Pancreas (tissue), 10 donors: ENCODE results near the gene STK10. TPM values are rescaled to one million over a fixed set of nuclear protein-coding genes. Genes with fewer than 3 reads are reported as not detected.

Source experiments
- ATAC-seq, 4 donors: fragments of 200-7000 bp; cut with Tn5 transposase; one replicate each; pipeline versions ENCODE4 v1.8.0 to v1.9.1; 2020; ENCODE audit warnings: mild to moderate bottlenecking in 4 of 4, moderate library complexity in 4 of 4
- DNase-seq, 6 donors: peaks; one replicate each; pipeline ENCODE4 v3.0.0-alpha.2; 2020
- FAIRE-seq: peaks from 2 replicates; lab custom pipeline; 2012; peaks lifted over from hg19 to GRCh38; lab: Jason Lieb, UNC
- H3K27ac ChIP-seq, 4 donors: fragments of 200-600 bp; sonication (generic); 1 replicate in 3 of 4; 2 replicates in 1 of 4; pipeline versions ENCODE4 v1.5.0 to v1.8.0; 2020
- H3K27me3 ChIP-seq, 4 donors: fragments of 200-600 bp; one replicate each; pipeline ENCODE4 v1.8.0; 2021
- H3K36me3 ChIP-seq, 3 donors: fragments of 200-600 bp; sonication (generic) in 1 of 3; one replicate each; pipeline versions ENCODE4 v1.5.0 to v1.8.0; 2020 to 2021
- H3K4me1 ChIP-seq, 3 donors: fragments of 200-600 bp; one replicate each; pipeline ENCODE4 v1.8.0; 2021
- H3K4me3 ChIP-seq, 4 donors: fragments of 200-600 bp; sonication (generic) in 2 of 4; one replicate each; pipeline versions ENCODE4 v1.5.0 to v1.8.0; 2020 to 2021
- H3K9me3 ChIP-seq, 4 donors: fragments of 200-600 bp; one replicate each; pipeline ENCODE4 v1.8.0; 2021
- WGBS, 2 donors: extraction: QIAGEN DNeasy Blood & Tissue Kit; methylation state at CpG; one replicate each; pipeline ENCODE4 v1.1.7; 2013; 5-methylcytosine and 5-hydroxymethylcytosine counted together
- intact Hi-C, 3 donors: fragments of 100-400 bp; cut with DNase I; formaldehyde crosslinking; loops; one replicate each; pipeline versions ENCODE4 v1.11.1 to v1.14.2; 2022
- polyA plus RNA-seq, 2 donors: library from polyadenylated mRNA; stranded (reverse); fragments of 200-250 nt; gene quantifications; one replicate each; pipeline ENCODE4 v1.2.3, GENCODE V29; 2013
- total RNA-seq, 6 donors: library from RNA; stranded (reverse); fragmentation: NEBNext Ultra II Directional in 4 of 6; extraction: Animal tissue kit (Norgen Biotek cat#: 25700) in 4 of 6; gene quantifications; one replicate each; pipeline versions ENCODE4 v1.2.1 to v1.2.4, GENCODE V29; 2021 to 2023
- TF ChIP-seq, protein P1 (sequence below), 4 donors: fragments of 200-600 bp; sonication (generic) in 3 of 4; IDR thresholded peaks; one replicate each; pipeline versions ENCODE4 v1.5.0 to v1.8.0; 2021; ENCODE audit warnings: antibody characterized with exemption in 4 of 4
- donor health status: healthy with polysubstance abuse.
- donor health status: DM: no; HTN: no; CAD: no; lungs with moderate emphysema.
- donor health status: DM: no; HTN: no; CAD: no.
- donor health status: control.
- donor health status: control.
- donor health status: Bipolar disorder and iron deficiency.
- donor health status: DM: yes; HTN: yes; CAD: no.
- donor health status: DM: no; HTN: no; CAD: no.
- donor health status: DM: no; HTN: no; CAD: no.
- donor health status: DM: yes; HTN: yes; CAD: no.

Gene STK10
- total and polyA plus RNA-seq, 8 donors: 4.1 to 16.3 (median 7.3) TPM

DNA sequence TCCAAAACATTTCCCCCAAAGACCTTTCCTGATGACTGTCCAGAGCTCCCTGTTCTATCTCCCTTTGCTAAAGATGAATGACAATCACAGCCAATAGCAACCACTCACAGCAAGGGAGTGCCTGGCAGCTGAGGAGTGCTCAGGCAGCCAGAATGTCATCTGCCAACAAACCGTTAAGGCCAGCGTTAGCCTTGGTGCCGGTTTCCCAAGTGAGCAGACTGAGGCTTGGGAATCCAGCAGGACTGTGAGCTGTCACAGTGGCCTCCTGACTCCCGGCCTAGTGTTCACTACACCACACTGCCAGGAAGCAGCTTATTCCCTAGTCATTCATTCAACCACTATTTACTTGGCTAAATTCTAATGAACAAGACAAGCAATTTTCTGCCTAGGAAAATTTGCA is 24.7 kb downstream of the STK10 start:
- H3K4me3 ChIP-seq: no peak overlapping the region
- H3K27ac ChIP-seq: no peak overlapping the region
- H3K4me1 ChIP-seq: peaks cover 0 to 9% (median 0%) of the 10 kb centered on the region in 3 donors
- intact Hi-C loops: no loop called here
- TF ChIP-seq, protein P1, sequence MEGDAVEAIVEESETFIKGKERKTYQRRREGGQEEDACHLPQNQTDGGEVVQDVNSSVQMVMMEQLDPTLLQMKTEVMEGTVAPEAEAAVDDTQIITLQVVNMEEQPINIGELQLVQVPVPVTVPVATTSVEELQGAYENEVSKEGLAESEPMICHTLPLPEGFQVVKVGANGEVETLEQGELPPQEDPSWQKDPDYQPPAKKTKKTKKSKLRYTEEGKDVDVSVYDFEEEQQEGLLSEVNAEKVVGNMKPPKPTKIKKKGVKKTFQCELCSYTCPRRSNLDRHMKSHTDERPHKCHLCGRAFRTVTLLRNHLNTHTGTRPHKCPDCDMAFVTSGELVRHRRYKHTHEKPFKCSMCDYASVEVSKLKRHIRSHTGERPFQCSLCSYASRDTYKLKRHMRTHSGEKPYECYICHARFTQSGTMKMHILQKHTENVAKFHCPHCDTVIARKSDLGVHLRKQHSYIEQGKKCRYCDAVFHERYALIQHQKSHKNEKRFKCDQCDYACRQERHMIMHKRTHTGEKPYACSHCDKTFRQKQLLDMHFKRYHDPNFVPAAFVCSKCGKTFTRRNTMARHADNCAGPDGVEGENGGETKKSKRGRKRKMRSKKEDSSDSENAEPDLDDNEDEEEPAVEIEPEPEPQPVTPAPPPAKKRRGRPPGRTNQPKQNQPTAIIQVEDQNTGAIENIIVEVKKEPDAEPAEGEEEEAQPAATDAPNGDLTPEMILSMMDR (IDR thresholded peaks at IDR 0.05): no peak
- no peak for FAIRE-seq
- WGBS, 2 donors: 50 to 53% methylated on average over 4 of the region's 4 CpGs
- no peaks in the 10 kb centered on the region for H3K27me3 ChIP-seq
- H3K36me3 ChIP-seq: no peaks in the 10 kb centered on the region
- H3K9me3 ChIP-seq: no peaks in the 10 kb centered on the region
- DNase-seq: no peak
- ATAC-seq: peak in 3 of 4 donors; percentile 33 to 60 (median 50)

DNA sequence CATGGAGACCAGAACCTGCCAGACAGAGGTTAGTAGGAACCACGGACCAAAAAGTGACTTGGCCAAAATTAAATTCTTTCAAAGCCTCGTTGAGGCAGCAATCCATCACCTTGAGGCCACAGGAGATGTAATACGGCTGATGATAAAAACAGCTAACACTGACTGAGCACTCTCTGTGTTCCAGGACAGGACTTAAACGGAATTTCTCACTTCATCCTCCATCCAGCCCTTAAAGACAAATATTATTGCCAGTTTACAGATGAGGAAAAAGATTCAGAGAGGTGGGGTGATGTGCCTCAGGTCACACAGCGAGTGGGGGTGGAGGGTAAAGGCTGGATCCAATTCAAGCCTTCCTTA is 25.1 kb downstream of the STK10 start:
- Histone ChIP-seq H3K36me3 (no peaks in the 10 kb centered on the region), H3K27ac (no peak overlapping the region), H3K4me1 (peaks cover 0 to 9% (median 0%) of the 10 kb centered on the region in 3 donors), H3K27me3 (no peaks in the 10 kb centered on the region), H3K4me3 (no peak overlapping the region), H3K9me3 (no peaks in the 10 kb centered on the region)
- TF ChIP-seq, protein P1 (IDR thresholded peaks at IDR 0.05): no peak
- DNase-seq (no peak), FAIRE-seq (no peak), ATAC-seq (no peak)
- WGBS, 2 donors: 70 to 72% methylated on average over 5 of the region's 5 CpGs
- intact Hi-C loops: no loop called here

DNA sequence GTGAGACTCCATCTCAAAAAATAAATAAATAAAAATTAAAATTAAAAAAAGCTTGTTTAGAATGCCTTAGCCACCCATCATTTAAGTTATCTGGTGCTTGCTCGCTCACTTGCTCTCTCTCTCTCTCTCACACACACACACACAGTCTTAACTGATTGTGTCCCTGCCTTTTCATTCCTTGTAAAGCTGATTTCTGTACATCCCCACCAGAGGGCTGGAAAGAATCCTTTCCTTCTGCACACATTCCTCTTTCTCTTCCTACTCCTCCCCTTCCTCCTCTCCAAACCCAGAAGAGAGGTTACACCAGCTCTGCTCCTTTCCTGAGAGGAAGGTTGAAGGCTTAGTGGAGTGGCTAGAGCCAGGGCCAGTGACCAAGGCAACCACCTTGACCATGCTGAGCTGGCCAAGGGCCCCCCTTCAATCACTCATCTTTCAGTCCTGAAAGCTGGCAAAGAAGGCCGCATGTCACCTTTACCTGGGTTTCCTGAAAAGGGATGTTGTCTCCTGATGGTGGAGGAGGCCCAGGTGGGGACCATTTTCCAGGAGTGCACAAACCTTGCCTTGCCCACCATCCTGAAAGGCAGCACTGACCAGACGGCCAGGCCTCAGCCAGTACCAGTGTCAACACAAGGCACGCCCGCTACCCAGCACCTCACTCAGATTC is 25.6 kb downstream of the STK10 start:
- Histone ChIP-seq H3K36me3 (no peaks in the 10 kb centered on the region), H3K4me3 (no peak overlapping the region), H3K4me1 (peaks cover 0 to 9% (median 0%) of the 10 kb centered on the region in 3 donors), H3K27ac (no peak overlapping the region), H3K27me3 (no peaks in the 10 kb centered on the region), H3K9me3 (no peaks in the 10 kb centered on the region)
- TF ChIP-seq, protein P1 (IDR thresholded peaks at IDR 0.05): no peak
- 89 to 91% methylated on average over 5 of the region's 5 CpGs for WGBS, 2 donors
- FAIRE-seq (no peak), ATAC-seq (no peak), DNase-seq (peak in 1 of 6 donors; percentile 6)
- intact Hi-C loops: no loop called here

DNA sequence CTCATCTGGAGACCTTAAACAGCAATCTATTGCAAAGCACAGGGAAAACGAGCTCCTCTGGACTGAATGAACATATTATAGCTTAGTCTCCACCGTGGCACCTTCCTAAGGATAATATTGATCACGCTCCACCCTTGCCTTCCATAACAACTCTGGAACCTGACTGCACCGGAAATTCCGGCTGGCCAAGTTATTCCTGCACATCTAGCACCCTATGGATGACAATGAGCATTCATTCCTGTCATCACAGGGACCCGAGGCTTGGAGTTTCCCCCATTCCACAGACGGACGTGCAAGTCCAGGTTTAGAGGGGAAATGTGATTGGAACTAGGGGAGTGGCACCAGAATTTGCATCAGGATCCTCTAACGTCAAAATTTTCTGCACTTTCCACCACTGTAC is 27.5 kb downstream of the STK10 start:
- no peak for DNase-seq
- intact Hi-C loops: no loop called here
- WGBS, 2 donors: 74 to 79% methylated on average over 9 of the region's 9 CpGs
- no peaks in the 10 kb centered on the region for H3K27me3 ChIP-seq
- H3K4me3 ChIP-seq: no peak overlapping the region
- H3K27ac ChIP-seq: no peak overlapping the region
- TF ChIP-seq, protein P1 (IDR thresholded peaks at IDR 0.05): no peak
- H3K9me3 ChIP-seq: no peaks in the 10 kb centered on the region
- ATAC-seq: no peak
- peaks cover 0 to 9% (median 0%) of the 10 kb centered on the region in 3 donors for H3K4me1 ChIP-seq
- no peak for FAIRE-seq
- H3K36me3 ChIP-seq: no peaks in the 10 kb centered on the region

DNA sequence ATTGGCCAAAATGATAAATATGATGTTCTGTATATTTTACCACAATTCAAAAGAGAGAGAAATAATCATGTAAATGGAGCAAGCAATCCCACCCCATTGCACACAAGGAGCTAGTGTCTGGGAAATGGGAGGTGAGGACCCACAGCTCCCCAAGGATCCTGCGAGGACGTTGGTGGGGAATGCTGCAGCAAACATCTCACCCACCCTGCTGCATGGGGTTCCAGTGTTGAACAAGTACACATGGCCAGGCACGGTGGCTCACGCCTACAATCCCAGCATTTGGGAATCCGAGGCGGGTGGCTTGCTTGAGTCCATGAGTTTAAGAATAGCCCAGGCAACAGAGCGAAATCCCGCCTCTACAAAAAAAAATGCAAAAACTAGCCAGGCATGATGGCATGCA is 29.0 kb downstream of the STK10 start:
- WGBS, 2 donors: 93 to 95% methylated on average over 8 of the region's 8 CpGs
- no peak for FAIRE-seq
- Histone ChIP-seq H3K27ac (no peak overlapping the region), H3K9me3 (no peaks in the 10 kb centered on the region), H3K4me1 (peaks cover 0 to under 1% (median 0%) of the 10 kb centered on the region in 3 donors), H3K4me3 (no peak overlapping the region), H3K27me3 (no peaks in the 10 kb centered on the region), H3K36me3 (no peaks in the 10 kb centered on the region)
- DNase-seq: no peak
- no peak for ATAC-seq
- TF ChIP-seq, protein P1 (IDR thresholded peaks at IDR 0.05): no peak
- intact Hi-C loops: no loop called here
